GM23338 (cell line): Measurements from ENCODE around the gene TRAK1. TPM values are rescaled to one million over a fixed set of nuclear protein-coding genes. Genes with fewer than 3 reads are reported as not detected.

Experiments
- CREB1 ChIP-seq: fragments of 250-450 bp; sonication (Bioruptor Pico); IDR thresholded peaks from 2 replicates; pipeline ENCODE4 v1.5.0; 2020; ENCODE audit warnings: low read depth, mild to moderate bottlenecking, moderate library complexity
- NANOG ChIP-seq: IDR thresholded peaks from 2 replicates; pipeline ENCODE4 v1.6.1; 2016; ENCODE audit warnings: antibody characterized with exemption, borderline replicate concordance
- ZNF331 ChIP-seq: fragments of 250-450 bp; sonication (Bioruptor Pico); IDR thresholded peaks from 2 replicates; pipeline ENCODE4 v1.5.0; 2020; ENCODE audit warnings: low read depth, mild to moderate bottlenecking, moderate library complexity
- polyA plus RNA-seq: library from polyadenylated mRNA; unstranded; fragments of >200 nt; fragmentation: Nextera tagmentation; extraction: Ambion mirVana; gene quantifications from 2 replicates; pipeline ENCODE4 v1.2.1, GENCODE V29; 2016
- total RNA-seq: library from RNA; depleted of rRNA; stranded (reverse); fragments of >200 nt; shearing (Covaris generic); gene quantifications from 2 replicates; pipeline ENCODE4 v1.2.3, GENCODE V29; 2014
- TF ChIP-seq, protein P1 (sequence below): fragments of 250-450 bp; sonication (Bioruptor Pico); IDR thresholded peaks from 2 replicates; pipeline ENCODE4 v1.5.0; 2020; ENCODE audit warnings: mild to moderate bottlenecking, moderate library complexity
- TF ChIP-seq, protein P2 (sequence below): IDR thresholded peaks from one replicate; pipeline ENCODE4 v1.6.1; 2018; ENCODE audit warnings: antibody characterized with exemption; ENCODE audit not compliant: unreplicated experiment
- TF ChIP-seq, protein P3 (sequence below), 2 experiments: fragments of 200-600 bp in 1 of 2; sonication (generic) in 1 of 2; conservative IDR thresholded peaks; 2 replicates each; pipeline versions ENCODE4 v1.5.1 to v1.6.1; 2016 to 2017; ENCODE audit warnings: antibody characterized with exemption in 2 of 2, low read depth in 2 of 2, mild to moderate bottlenecking in 2 of 2, moderate library complexity in 1 of 2
- TF ChIP-seq, protein P4 (sequence below): IDR thresholded peaks from 2 replicates; pipeline ENCODE4 v1.6.1; 2016; ENCODE audit warnings: antibody characterized with exemption

TRAK1 gene
- total and polyA plus RNA-seq, 2 experiments from 2014 or later, result 13.4 to 47.4 TPM

DNA sequence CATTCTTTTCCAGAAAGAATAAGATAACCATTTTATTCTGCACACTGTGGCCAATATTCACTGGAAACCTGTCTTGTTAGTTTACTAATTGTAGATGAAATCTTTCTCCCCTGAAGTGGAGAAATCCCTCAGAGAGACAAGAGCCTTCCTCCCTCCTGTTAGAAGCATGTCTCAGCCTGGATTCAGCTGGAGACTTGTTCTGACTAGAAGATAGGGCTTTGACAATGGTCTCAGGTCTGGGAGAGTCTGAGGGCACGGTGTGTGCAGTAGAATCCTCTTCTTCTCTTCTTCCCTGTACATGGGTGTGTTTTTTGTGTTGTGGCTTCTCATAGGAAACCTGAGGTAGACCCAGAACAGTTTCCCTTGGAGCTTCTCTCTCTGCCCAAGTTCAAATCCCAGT lies 154.9 kb downstream of the TRAK1 start (continued):
- TF ChIP-seq, protein P1, sequence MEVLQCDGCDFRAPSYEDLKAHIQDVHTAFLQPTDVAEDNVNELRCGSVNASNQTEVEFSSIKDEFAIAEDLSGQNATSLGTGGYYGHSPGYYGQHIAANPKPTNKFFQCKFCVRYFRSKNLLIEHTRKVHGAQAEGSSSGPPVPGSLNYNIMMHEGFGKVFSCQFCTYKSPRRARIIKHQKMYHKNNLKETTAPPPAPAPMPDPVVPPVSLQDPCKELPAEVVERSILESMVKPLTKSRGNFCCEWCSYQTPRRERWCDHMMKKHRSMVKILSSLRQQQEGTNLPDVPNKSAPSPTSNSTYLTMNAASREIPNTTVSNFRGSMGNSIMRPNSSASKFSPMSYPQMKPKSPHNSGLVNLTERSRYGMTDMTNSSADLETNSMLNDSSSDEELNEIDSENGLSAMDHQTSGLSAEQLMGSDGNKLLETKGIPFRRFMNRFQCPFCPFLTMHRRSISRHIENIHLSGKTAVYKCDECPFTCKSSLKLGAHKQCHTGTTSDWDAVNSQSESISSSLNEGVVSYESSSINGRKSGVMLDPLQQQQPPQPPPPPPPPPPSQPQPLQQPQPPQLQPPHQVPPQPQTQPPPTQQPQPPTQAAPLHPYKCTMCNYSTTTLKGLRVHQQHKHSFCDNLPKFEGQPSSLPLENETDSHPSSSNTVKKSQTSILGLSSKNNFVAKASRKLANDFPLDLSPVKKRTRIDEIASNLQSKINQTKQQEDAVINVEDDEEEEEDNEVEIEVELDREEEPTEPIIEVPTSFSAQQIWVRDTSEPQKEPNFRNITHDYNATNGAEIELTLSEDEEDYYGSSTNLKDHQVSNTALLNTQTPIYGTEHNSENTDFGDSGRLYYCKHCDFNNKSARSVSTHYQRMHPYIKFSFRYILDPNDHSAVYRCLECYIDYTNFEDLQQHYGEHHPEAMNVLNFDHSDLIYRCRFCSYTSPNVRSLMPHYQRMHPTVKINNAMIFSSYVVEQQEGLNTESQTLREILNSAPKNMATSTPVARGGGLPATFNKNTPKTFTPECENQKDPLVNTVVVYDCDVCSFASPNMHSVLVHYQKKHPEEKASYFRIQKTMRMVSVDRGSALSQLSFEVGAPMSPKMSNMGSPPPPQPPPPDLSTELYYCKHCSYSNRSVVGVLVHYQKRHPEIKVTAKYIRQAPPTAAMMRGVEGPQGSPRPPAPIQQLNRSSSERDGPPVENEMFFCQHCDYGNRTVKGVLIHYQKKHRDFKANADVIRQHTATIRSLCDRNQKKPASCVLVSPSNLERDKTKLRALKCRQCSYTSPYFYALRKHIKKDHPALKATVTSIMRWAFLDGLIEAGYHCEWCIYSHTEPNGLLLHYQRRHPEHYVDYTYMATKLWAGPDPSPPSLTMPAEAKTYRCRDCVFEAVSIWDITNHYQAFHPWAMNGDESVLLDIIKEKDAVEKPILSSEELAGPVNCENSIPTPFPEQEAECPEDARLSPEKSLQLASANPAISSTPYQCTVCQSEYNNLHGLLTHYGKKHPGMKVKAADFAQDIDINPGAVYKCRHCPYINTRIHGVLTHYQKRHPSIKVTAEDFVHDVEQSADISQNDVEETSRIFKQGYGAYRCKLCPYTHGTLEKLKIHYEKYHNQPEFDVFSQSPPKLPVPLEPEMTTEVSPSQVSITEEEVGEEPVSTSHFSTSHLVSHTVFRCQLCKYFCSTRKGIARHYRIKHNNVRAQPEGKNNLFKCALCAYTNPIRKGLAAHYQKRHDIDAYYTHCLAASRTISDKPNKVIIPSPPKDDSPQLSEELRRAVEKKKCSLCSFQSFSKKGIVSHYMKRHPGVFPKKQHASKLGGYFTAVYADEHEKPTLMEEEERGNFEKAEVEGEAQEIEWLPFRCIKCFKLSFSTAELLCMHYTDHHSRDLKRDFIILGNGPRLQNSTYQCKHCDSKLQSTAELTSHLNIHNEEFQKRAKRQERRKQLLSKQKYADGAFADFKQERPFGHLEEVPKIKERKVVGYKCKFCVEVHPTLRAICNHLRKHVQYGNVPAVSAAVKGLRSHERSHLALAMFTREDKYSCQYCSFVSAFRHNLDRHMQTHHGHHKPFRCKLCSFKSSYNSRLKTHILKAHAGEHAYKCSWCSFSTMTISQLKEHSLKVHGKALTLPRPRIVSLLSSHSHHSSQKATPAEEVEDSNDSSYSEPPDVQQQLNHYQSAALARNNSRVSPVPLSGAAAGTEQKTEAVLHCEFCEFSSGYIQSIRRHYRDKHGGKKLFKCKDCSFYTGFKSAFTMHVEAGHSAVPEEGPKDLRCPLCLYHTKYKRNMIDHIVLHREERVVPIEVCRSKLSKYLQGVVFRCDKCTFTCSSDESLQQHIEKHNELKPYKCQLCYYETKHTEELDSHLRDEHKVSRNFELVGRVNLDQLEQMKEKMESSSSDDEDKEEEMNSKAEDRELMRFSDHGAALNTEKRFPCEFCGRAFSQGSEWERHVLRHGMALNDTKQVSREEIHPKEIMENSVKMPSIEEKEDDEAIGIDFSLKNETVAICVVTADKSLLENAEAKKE (CRISPR knock-in tag), result no peak
- TF ChIP-seq, protein P2, sequence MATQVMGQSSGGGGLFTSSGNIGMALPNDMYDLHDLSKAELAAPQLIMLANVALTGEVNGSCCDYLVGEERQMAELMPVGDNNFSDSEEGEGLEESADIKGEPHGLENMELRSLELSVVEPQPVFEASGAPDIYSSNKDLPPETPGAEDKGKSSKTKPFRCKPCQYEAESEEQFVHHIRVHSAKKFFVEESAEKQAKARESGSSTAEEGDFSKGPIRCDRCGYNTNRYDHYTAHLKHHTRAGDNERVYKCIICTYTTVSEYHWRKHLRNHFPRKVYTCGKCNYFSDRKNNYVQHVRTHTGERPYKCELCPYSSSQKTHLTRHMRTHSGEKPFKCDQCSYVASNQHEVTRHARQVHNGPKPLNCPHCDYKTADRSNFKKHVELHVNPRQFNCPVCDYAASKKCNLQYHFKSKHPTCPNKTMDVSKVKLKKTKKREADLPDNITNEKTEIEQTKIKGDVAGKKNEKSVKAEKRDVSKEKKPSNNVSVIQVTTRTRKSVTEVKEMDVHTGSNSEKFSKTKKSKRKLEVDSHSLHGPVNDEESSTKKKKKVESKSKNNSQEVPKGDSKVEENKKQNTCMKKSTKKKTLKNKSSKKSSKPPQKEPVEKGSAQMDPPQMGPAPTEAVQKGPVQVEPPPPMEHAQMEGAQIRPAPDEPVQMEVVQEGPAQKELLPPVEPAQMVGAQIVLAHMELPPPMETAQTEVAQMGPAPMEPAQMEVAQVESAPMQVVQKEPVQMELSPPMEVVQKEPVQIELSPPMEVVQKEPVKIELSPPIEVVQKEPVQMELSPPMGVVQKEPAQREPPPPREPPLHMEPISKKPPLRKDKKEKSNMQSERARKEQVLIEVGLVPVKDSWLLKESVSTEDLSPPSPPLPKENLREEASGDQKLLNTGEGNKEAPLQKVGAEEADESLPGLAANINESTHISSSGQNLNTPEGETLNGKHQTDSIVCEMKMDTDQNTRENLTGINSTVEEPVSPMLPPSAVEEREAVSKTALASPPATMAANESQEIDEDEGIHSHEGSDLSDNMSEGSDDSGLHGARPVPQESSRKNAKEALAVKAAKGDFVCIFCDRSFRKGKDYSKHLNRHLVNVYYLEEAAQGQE, result no peak
- TF ChIP-seq NANOG (no peak), CREB1 (CRISPR knock-in tag) (no peak), ZNF331 (no peak)
- TF ChIP-seq, protein P3, sequence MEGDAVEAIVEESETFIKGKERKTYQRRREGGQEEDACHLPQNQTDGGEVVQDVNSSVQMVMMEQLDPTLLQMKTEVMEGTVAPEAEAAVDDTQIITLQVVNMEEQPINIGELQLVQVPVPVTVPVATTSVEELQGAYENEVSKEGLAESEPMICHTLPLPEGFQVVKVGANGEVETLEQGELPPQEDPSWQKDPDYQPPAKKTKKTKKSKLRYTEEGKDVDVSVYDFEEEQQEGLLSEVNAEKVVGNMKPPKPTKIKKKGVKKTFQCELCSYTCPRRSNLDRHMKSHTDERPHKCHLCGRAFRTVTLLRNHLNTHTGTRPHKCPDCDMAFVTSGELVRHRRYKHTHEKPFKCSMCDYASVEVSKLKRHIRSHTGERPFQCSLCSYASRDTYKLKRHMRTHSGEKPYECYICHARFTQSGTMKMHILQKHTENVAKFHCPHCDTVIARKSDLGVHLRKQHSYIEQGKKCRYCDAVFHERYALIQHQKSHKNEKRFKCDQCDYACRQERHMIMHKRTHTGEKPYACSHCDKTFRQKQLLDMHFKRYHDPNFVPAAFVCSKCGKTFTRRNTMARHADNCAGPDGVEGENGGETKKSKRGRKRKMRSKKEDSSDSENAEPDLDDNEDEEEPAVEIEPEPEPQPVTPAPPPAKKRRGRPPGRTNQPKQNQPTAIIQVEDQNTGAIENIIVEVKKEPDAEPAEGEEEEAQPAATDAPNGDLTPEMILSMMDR (conservative IDR thresholded peaks at IDR 0.05; ENCODE audit: low read depth in 2 of 2), result no peak
- TF ChIP-seq, protein P4, sequence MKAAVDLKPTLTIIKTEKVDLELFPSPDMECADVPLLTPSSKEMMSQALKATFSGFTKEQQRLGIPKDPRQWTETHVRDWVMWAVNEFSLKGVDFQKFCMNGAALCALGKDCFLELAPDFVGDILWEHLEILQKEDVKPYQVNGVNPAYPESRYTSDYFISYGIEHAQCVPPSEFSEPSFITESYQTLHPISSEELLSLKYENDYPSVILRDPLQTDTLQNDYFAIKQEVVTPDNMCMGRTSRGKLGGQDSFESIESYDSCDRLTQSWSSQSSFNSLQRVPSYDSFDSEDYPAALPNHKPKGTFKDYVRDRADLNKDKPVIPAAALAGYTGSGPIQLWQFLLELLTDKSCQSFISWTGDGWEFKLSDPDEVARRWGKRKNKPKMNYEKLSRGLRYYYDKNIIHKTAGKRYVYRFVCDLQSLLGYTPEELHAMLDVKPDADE, result no peak
